Caco-2 (cell line): ENCODE results near the gene CCDC159. TPM values are rescaled to one million over a fixed set of nuclear protein-coding genes. Genes with fewer than 3 reads are reported as not detected.
"Not testable (repeated sequence)": the region's sequence is repeated elsewhere in the genome, so short reads cannot be mapped to it uniquely, and the experiment has no call there.

ENCODE experiments used
- BruUV-seq: library from RNA; stranded (reverse); fragments of 400-500 nt; replicated peaks from 2 replicates; lab custom pipeline; 2021; lab: Mats Ljungman, UMichigan
- CTCF ChIA-PET: fragments of 300-600 bp; sonication (Branson Sonifier 250); formaldehyde crosslinking; loops from one replicate; lab custom pipeline; 2022; ENCODE audit warnings: antibody characterized with exemption; lab: Charles Lee
- POLR2A ChIA-PET: fragments of 300-600 bp; sonication (Branson Sonifier 250); formaldehyde crosslinking; loops from one replicate; lab custom pipeline; 2022; ENCODE audit warnings: antibody characterized with exemption; lab: Charles Lee
- DNase-seq, 2 experiments: peaks; one replicate each; pipeline versions ENCODE4 v3.0.0 to v3.0.0-alpha.2; 2020 to 2022
- H3K27me3 ChIP-seq: replicated peaks from 2 replicates; pipeline ENCODE4 v1.6.0; 2011; ENCODE audit warnings: low read length; ENCODE audit not compliant: control insufficient read depth, insufficient read depth
- H3K36me3 ChIP-seq: 2 replicates; pipeline ENCODE4 v1.5.1; 2011; ENCODE audit warnings: low read length; ENCODE audit not compliant: control insufficient read depth, insufficient read depth
- H3K4me1 ChIP-seq: fragments of 250-450 bp; sonication (Bioruptor Pico); 2 replicates; pipeline ENCODE4 v1.5.1; 2020; ENCODE audit warnings: mild to moderate bottlenecking
- H3K4me3 ChIP-seq: 2 replicates; pipeline ENCODE4 v1.5.1; 2011; ENCODE audit warnings: low read depth, mild to moderate bottlenecking, control low read depth, low read length
- H3K9me3 ChIP-seq: fragments of 250-450 bp; sonication (Bioruptor Pico); 2 replicates; pipeline ENCODE4 v1.5.1; 2020; ENCODE audit warnings: mild to moderate bottlenecking, moderate library complexity
- H3K27ac Mint-ChIP-seq: one replicate; pipeline ENCODE4 v1.8.0; 2022; ENCODE audit warnings: mixed read lengths; ENCODE audit not compliant: unreplicated experiment
- H3K27me3 Mint-ChIP-seq: one replicate; pipeline ENCODE4 v1.8.0; 2022; ENCODE audit warnings: mixed read lengths; ENCODE audit not compliant: insufficient read depth, unreplicated experiment
- H3K36me3 Mint-ChIP-seq: one replicate; pipeline ENCODE4 v1.8.0; 2022; ENCODE audit warnings: mild to moderate bottlenecking, mixed read lengths; ENCODE audit not compliant: insufficient read depth, unreplicated experiment
- H3K4me1 Mint-ChIP-seq: one replicate; pipeline ENCODE4 v1.8.0; 2022; ENCODE audit warnings: low read depth, mixed read lengths; ENCODE audit not compliant: unreplicated experiment
- H3K4me3 Mint-ChIP-seq: one replicate; pipeline ENCODE4 v1.8.0; 2022; ENCODE audit warnings: mild to moderate bottlenecking, moderate library complexity, mixed read lengths; ENCODE audit not compliant: unreplicated experiment
- H3K9me3 Mint-ChIP-seq: one replicate; pipeline ENCODE4 v1.8.0; 2022; ENCODE audit warnings: mixed read lengths; ENCODE audit not compliant: unreplicated experiment
- intact Hi-C: fragments of 100-400 bp; cut with micrococcal nuclease; formaldehyde crosslinking; loops from one replicate; pipeline ENCODE4 v1.10.0; 2022; ENCODE audit not compliant: unreplicated experiment
- total RNA-seq: library from RNA; stranded (reverse); gene quantifications from 2 replicates; pipeline ENCODE4 v1.2.3, GENCODE V29; 2022
- TF ChIP-seq, protein P1 (sequence below), 2 experiments: fragments of 200-600 bp in 1 of 2; IDR thresholded peaks; 1 replicate in 1 of 2; 2 replicates in 1 of 2; pipeline versions ENCODE4 v1.5.1 to v1.8.0; 2011 to 2022; ENCODE audit warnings: antibody characterized with exemption in 1 of 2, control low read depth in 1 of 2, inconsistent platforms in 1 of 2, low read depth in 1 of 2, low read length in 1 of 2, mild to moderate bottlenecking in 1 of 2, moderate library complexity in 1 of 2; ENCODE audit not compliant: insufficient read depth in 1 of 2, severe bottlenecking in 1 of 2, unreplicated experiment in 1 of 2

Gene CCDC159
- total RNA-seq, 1 experiment from 2014 or later = 13.9 TPM

- DNase-seq = no peak
- H3K36me3 Mint-ChIP-seq = peaks cover 12% of the 10 kb centered on the region
- peaks cover 10% of the 10 kb centered on the region; the same call in 1 of the 2 replicates for H3K4me1 ChIP-seq
- no peaks in the 10 kb centered on the region for H3K9me3 Mint-ChIP-seq
- no peaks in the 10 kb centered on the region for H3K9me3 ChIP-seq
- H3K27me3 ChIP-seq = no peaks in the 10 kb centered on the region
- no peak overlapping the region for H3K4me3 ChIP-seq
- BruUV-seq = no TSS peak
- TF ChIP-seq, protein P1, sequence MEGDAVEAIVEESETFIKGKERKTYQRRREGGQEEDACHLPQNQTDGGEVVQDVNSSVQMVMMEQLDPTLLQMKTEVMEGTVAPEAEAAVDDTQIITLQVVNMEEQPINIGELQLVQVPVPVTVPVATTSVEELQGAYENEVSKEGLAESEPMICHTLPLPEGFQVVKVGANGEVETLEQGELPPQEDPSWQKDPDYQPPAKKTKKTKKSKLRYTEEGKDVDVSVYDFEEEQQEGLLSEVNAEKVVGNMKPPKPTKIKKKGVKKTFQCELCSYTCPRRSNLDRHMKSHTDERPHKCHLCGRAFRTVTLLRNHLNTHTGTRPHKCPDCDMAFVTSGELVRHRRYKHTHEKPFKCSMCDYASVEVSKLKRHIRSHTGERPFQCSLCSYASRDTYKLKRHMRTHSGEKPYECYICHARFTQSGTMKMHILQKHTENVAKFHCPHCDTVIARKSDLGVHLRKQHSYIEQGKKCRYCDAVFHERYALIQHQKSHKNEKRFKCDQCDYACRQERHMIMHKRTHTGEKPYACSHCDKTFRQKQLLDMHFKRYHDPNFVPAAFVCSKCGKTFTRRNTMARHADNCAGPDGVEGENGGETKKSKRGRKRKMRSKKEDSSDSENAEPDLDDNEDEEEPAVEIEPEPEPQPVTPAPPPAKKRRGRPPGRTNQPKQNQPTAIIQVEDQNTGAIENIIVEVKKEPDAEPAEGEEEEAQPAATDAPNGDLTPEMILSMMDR (IDR thresholded peaks at IDR 0.05; ENCODE audit: insufficient read depth in 1 of 2, low read depth in 1 of 2, low read length in 1 of 2, severe bottlenecking in 1 of 2, unreplicated experiment in 1 of 2) = no peak
- peak overlapping the region; percentile 4 for H3K27ac Mint-ChIP-seq
- H3K4me1 Mint-ChIP-seq = no peaks in the 10 kb centered on the region
- ChIA-PET POLR2A (no interaction called here), CTCF (interaction anchor here (0.6 kb wide), 2 partner anchors 63 to 87 kb away, joined by 3 read pairs; no protein-coding TSS in a partner anchor)
- no peak overlapping the region for H3K4me3 Mint-ChIP-seq
- no peaks in the 10 kb centered on the region for H3K36me3 ChIP-seq
- intact Hi-C loops = no loop called here
- no peaks in the 10 kb centered on the region for H3K27me3 Mint-ChIP-seq
Observed at GRCh38 chr19:11377237-11377636, 30.9 kb downstream of the CCDC159 start.

DNA sequence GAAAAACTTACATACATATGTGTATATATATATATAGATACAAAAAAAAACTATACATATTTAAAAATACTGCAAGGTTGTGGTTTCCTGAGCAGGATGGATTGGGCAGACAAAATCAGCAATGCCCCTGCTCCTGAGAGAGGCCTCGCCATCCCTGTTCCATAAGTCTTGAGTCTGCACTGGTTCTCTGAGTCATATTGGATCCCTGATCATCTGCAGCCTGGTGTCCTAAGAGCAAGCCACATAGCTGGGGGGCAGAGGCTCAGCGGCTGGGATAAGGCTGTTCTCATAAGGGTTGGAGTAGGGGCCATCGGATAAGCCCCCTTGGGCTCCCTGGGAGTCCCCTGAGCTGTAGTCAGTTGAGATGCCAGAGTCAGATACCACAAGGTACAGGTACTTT, 31.4 kb downstream of the CCDC159 start:
- intact Hi-C loops = no loop called here
- Mint-ChIP-seq H3K4me3 (no peak overlapping the region), H3K4me1 (no peaks in the 10 kb centered on the region), H3K27me3 (no peaks in the 10 kb centered on the region), H3K9me3 (no peaks in the 10 kb centered on the region), H3K36me3 (peaks cover 12% of the 10 kb centered on the region), H3K27ac (no peak overlapping the region)
- ChIA-PET CTCF (interaction anchor here (0.6 kb wide), 1 partner anchor 308 kb away, joined by 4 read pairs; no protein-coding TSS in a partner anchor), POLR2A (no interaction called here)
- BruUV-seq = no TSS peak
- no peaks in the 10 kb centered on the region for H3K27me3 ChIP-seq
- H3K9me3 ChIP-seq = no peaks in the 10 kb centered on the region
- no peak for DNase-seq
- TF ChIP-seq, protein P1 (IDR thresholded peaks at IDR 0.05; ENCODE audit: insufficient read depth in 1 of 2, low read depth in 1 of 2, low read length in 1 of 2, severe bottlenecking in 1 of 2, unreplicated experiment in 1 of 2) = no peak
- no peaks in the 10 kb centered on the region for H3K36me3 ChIP-seq
- H3K4me3 ChIP-seq = no peak overlapping the region
- H3K4me1 ChIP-seq = peaks cover 10% of the 10 kb centered on the region; the same call in 1 of the 2 replicates

DNA sequence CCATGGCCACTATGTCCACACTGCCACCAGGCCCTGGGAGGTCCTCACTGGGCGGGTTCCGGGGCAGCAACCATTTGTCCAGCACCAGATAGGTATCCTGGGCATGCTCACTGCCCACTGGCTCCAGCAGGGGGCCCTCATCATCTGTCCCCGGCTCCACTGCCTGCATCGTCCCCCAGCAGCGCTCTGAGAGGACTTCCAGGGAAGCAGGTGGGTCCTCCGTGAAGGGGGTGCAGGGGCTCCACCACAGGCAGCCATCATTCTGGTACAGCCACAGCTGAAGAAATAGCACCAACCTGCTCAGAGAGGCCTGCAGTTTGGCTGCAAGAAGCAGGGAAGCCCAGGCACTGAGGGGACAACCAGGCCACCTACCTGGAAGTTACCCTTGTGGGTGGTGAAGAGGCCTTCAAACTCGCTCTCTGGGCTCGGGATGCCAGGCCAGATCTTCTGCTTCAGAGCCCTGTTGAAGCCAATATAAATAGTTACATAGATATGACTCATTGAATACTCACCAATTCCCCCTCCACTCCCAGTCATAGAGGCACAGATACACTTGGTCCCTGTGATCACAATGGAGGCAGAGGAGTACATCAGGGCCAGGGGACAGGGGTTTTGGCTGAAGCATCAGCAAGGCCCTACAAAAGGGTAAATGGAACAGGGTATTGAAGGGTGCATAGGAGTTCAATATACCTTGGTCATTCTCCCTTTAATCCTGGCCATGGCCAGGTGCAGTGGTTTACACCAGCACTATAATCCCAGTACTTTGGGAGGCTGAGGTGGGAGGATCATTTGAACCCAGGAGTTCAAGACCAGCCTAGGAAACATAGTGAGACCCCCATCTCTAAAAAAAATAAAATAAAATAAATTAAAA, 32.2 kb downstream of the CCDC159 start:
- Mint-ChIP-seq H3K4me3 (no peak overlapping the region), H3K4me1 (no peaks in the 10 kb centered on the region), H3K27me3 (no peaks in the 10 kb centered on the region), H3K36me3 (peaks cover 12% of the 10 kb centered on the region), H3K27ac (no peak overlapping the region), H3K9me3 (no peaks in the 10 kb centered on the region)
- ChIA-PET POLR2A (no interaction called here), CTCF (interaction anchor here (0.6 kb wide), 1 partner anchor 308 kb away, joined by 4 read pairs; no protein-coding TSS in a partner anchor)
- H3K9me3 ChIP-seq = no peaks in the 10 kb centered on the region
- no peaks in the 10 kb centered on the region for H3K36me3 ChIP-seq
- TF ChIP-seq, protein P1 (IDR thresholded peaks at IDR 0.05; ENCODE audit: insufficient read depth in 1 of 2, low read depth in 1 of 2, low read length in 1 of 2, severe bottlenecking in 1 of 2, unreplicated experiment in 1 of 2) = peak; percentile 33 to 64
- H3K4me1 ChIP-seq = peaks cover 10% of the 10 kb centered on the region; the same call in 1 of the 2 replicates
- BruUV-seq = no TSS peak
- no peak overlapping the region for H3K4me3 ChIP-seq
- intact Hi-C loops = no loop called here
- H3K27me3 ChIP-seq = no peaks in the 10 kb centered on the region
- peak; percentile 50 to 64 for DNase-seq

DNA sequence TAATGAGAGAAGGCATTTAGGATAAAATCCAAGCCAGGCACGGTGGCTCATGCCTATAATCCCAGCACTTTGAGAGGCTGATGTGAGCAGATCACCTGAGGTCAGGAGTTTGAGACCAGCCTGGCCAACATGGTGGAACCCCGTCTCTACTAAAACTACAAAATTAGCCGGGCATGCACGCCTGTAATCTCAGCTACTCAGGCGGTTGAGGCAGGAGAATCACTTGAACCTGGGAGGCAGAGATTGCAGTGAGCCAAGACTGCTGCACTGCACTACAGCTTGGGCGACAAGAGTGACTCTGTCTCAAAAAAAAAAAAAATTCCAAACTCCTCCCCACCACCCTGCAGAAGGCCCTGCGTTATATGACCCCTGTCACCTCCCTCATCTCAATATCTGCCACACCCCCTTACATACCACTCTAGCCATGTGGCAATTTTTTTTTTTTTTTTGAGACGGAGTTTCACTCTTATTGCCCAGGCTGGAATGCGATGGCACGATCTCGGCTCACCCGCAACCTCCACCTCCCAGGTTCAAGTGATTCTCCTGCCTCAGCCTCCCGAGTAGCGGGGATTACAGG, 33.0 kb downstream of the CCDC159 start:
- H3K9me3 ChIP-seq, H3K4me1 ChIP-seq, H3K4me1 Mint-ChIP-seq, intact Hi-C loops, H3K4me3 Mint-ChIP-seq, H3K27ac Mint-ChIP-seq, H3K9me3 Mint-ChIP-seq, POLR2A ChIA-PET, H3K27me3 ChIP-seq, H3K36me3 ChIP-seq, DNase-seq, CTCF ChIA-PET, H3K27me3 Mint-ChIP-seq, H3K4me3 ChIP-seq, BruUV-seq: not testable (repeated sequence)
- H3K36me3 Mint-ChIP-seq = peaks cover 12% of the 10 kb centered on the region
